ENCODE data around the gene ST6GAL1. TPM values are rescaled to one million over a fixed set of nuclear protein-coding genes. Genes with fewer than 3 reads are reported as not detected.

ST6GAL1 gene
- total RNA-seq, 4 donors from 2014 or later: 11.1 to 29.8 (median 18.6) TPM

- Histone ChIP-seq H3K4me1 (peaks cover 32 to 48% of the 10 kb centered on the region in 2 donors), H3K27me3 (no peaks in the 10 kb centered on the region), H3K4me3 (no peak overlapping the region), H3K9me3 (no peaks in the 10 kb centered on the region), H3K36me3 (no peaks in the 10 kb centered on the region), H3K27ac (peak overlapping the region in 3 of 4 donors; percentile 37 to 75 (median 61))
- peak; percentile 17 to 49 for DNase-seq
- intact Hi-C loops (cut with DNase I; ENCODE audit: low total_unique reads): loop anchor here (10.0 kb wide), 1 partner anchor 212 kb away; no protein-coding TSS in a partner anchor
- no peak for TF ChIP-seq POLR2A (IDR thresholded peaks at IDR 0.05)
- peak in 3 of 5 experiments; percentile 26 to 44 (median 31) for TF ChIP-seq CTCF (IDR thresholded peaks at IDR 0.05 in 4 of 5, conservative IDR thresholded peaks at IDR 0.05 in 1 of 5)
- in situ Hi-C loops (cut with MboI; ENCODE audit: low sequenced_read_pairs in 4 of 4): no loop called here
- peak; percentile 55 to 58 for ATAC-seq
These were observed 136.1 kb downstream of the ST6GAL1 start for GRCh38 chr3:187066228-187066995.

- Histone ChIP-seq H3K27ac (no peak overlapping the region), H3K4me3 (no peak overlapping the region), H3K36me3 (peaks cover 0 to 8% of the 10 kb centered on the region in 2 donors), H3K9me3 (no peaks in the 10 kb centered on the region), H3K4me1 (peaks cover 20 to 30% of the 10 kb centered on the region in 2 donors), H3K27me3 (no peaks in the 10 kb centered on the region)
- no peak for DNase-seq
- no peak for ATAC-seq
- intact Hi-C loops (cut with DNase I; ENCODE audit: low total_unique reads): loop anchor here (10.0 kb wide), 1 partner anchor 214 kb away; no protein-coding TSS in a partner anchor
- TF ChIP-seq CTCF (IDR thresholded peaks at IDR 0.05 in 4 of 5, conservative IDR thresholded peaks at IDR 0.05 in 1 of 5): no peak
- no peak for TF ChIP-seq POLR2A (IDR thresholded peaks at IDR 0.05)
- in situ Hi-C loops (cut with MboI; ENCODE audit: low sequenced_read_pairs in 4 of 4): no loop called here
These were observed 138.5 kb downstream of the ST6GAL1 start for GRCh38 chr3:187068787-187069186.

GRCh38 chr3:187069857-187070516 is 139.7 kb downstream of the ST6GAL1 start:
- Histone ChIP-seq H3K36me3 (peaks cover 0 to 18% of the 10 kb centered on the region in 2 donors), H3K4me1 (peaks cover 10 to 18% of the 10 kb centered on the region in 2 donors), H3K9me3 (no peaks in the 10 kb centered on the region), H3K27ac (no peak overlapping the region), H3K27me3 (no peaks in the 10 kb centered on the region), H3K4me3 (no peak overlapping the region)
- TF ChIP-seq CTCF (IDR thresholded peaks at IDR 0.05 in 4 of 5, conservative IDR thresholded peaks at IDR 0.05 in 1 of 5) (no peak), POLR2A (IDR thresholded peaks at IDR 0.05) (no peak)
- no peak for DNase-seq
- intact Hi-C loops (cut with DNase I; ENCODE audit: low total_unique reads) (loop anchor here (10.0 kb wide), 1 partner anchor 215 kb away; no protein-coding TSS in a partner anchor), in situ Hi-C loops (cut with MboI; ENCODE audit: low sequenced_read_pairs in 4 of 4) (no loop called here)
- no peak for ATAC-seq

- Histone ChIP-seq H3K36me3 (peaks cover 0 to 36% of the 10 kb centered on the region in 2 donors), H3K4me1 (no peaks in the 10 kb centered on the region), H3K4me3 (no peak overlapping the region), H3K27me3 (no peaks in the 10 kb centered on the region), H3K9me3 (no peaks in the 10 kb centered on the region), H3K27ac (no peak overlapping the region)
- ATAC-seq (no peak), DNase-seq (no peak)
- intact Hi-C loops (cut with DNase I; ENCODE audit: low total_unique reads) (no loop called here), in situ Hi-C loops (cut with MboI; ENCODE audit: low sequenced_read_pairs in 4 of 4) (no loop called here)
- TF ChIP-seq CTCF (IDR thresholded peaks at IDR 0.05 in 4 of 5, conservative IDR thresholded peaks at IDR 0.05 in 1 of 5): no peak
- no peak for TF ChIP-seq POLR2A (IDR thresholded peaks at IDR 0.05)
These were observed 141.8 kb downstream of the ST6GAL1 start for GRCh38 chr3:187072102-187072501.

All from gastrocnemius medialis (tissue), 4 donors.